GM03348 (cell line): ENCODE results near the gene LRRC27.

Source experiments
- DNase-seq: peaks from one replicate; pipeline ENCODE4 v3.0.0; 2012; ENCODE audit warnings: low spot score

Gene LRRC27

DNA sequence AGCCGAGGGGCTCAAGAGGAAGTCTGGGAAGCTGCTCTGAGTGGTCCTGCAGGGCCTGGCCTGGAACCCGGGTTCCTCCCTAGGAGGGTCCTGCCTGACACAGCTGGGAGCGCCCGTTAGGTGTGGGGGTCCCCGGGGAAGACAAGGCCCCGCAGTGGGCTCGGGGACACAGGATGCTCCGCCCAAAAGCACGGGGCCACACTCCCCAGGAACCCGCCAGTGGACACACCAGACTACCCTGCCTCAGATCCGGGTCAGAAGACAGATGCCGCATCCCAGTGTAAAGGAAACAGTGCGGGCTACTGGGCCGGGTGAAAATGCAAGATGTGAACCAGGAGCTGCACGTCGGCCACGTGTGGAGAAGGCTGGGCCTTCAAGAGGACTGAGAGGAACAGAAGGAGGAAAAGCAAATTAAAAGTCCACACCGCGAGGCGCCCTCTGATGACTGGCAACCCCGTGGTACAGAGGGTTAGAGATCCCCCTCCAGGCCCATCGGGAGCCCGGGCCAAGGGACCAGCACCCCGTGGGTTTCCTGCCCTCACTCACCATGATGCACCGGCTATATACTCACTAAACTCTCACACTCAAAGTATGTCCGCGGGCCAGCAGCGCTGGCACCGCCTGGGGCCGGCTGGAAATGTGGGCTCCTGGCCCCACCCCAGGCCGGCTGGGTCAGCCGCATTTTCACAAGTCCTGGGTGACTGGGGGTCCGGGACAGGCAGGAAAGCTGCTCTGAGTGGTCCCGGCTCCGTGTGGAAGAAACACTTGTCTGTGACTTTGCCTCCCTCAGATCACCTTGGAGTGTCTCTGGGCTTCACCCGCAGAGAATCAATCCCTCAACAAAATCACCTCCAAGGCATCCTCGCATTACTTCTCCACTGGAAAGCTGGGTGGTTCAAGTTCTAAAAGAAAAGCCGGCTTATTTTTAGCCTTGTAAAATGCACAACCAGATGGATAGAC is 30.3 kb upstream of the LRRC27 start:
- DNase-seq = no peak

DNA sequence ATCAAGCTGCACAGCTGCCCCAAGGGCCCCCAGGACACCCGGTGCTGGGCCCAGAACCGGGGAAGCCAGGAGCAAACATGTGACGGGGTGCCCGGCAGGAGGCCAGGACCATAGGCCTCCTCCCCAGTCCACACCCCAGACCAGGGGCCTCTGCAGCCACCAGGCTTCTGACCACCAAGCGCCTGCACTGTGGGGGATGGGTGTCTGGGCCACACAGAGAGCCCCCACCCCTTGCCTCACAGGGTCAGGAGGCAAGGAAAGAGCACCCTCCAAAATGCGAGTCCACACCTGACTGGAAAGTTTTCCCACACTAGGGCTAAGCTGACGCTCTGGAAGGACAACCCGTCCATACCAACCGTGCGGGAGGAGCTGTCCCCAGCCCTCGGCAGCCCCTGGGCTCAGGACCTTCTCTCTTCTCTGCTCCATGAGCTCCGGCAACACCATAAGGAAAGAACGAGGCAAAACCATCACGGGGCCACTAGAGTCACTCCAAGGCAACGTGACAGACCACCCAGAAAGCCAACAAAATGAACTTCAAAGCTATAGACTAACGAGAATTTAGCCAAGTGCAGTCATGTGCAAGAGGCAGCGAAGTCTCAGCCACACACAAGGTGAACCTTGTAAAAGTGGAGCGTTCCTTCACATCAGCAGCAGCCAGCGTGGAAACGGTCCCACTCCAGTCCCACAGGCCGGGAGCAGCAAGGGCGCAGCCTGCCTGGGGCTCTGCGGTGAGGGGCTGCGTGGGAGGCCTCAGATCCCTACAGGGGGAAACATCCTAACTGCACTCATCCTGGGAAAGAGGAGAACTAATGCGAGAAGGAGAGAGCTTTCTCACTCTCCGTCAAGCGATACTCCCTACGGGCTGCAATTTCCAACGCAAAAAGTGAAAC is 29.3 kb upstream of the LRRC27 start:
- DNase-seq = no peak

DNA sequence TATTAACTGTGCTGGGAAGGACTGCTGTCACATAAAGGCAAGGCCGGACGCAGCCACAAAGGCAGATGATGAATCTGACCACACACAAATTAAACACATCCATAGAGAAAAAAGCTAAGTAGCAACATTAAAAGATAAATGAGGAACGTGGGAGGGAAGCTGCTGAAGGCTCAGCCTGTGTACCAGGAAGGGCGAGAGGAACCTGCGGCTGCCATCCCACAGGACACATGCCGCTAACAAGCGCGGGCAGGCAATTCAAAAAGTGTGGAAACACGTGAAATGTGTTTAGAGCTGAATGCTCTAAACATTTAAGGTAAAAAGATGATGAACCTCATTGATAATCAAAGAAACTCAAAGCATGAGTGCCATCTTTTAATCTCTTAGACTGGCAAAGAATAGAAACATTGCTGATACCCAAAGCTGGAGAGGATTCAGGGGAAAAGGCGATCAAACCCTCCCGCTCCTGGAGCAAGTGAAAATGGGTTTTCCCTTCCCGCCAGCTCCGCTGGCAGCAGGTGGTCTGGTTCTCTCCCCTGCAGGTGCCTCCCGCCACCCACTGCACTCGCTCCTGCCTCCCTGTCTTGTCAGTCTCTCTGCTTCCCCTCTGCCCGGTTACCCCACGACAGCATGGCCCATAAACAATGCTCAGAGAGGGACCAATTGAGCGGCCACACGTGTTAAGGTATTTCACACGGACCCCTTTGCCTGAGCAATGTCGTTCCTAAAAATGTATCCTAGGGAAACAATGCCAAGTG is 28.5 kb upstream of the LRRC27 start:
- no peak for DNase-seq

DNA sequence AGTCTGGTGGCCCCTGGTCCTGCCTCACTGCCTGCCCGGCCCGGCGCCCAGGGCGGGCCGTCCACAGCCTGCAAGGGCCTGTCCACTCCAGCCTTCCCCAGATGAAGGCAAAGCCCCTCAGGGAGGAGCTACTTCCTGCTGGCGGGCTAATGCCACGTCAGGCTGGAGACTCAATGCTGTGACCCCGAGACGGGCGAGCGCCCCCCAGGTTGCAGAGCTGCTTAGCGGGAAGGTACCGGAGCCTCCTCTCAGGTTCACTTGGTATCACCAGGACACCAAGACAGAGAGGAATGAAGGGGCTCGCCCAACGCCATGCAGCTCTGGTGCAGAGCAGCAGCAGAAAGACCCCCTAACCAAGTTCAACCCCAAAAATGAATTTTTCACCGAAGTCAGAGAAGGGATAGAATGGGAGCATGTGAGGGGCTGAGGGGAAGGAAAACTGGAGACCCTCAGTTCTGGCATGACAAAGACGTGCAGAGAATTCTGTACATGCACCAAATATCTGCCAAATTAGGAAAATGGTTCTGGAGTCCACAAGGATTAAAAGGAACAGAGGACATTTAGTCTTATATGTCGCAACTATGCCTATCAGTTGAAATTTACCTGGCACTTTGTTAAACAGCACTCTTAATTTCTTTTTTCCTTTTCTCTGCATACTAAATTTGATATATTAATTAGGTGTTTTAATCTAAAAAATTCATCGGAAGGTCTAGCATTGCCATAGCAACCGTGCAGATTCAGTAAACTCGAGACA is 27.1 kb upstream of the LRRC27 start:
- DNase-seq = no peak

DNA sequence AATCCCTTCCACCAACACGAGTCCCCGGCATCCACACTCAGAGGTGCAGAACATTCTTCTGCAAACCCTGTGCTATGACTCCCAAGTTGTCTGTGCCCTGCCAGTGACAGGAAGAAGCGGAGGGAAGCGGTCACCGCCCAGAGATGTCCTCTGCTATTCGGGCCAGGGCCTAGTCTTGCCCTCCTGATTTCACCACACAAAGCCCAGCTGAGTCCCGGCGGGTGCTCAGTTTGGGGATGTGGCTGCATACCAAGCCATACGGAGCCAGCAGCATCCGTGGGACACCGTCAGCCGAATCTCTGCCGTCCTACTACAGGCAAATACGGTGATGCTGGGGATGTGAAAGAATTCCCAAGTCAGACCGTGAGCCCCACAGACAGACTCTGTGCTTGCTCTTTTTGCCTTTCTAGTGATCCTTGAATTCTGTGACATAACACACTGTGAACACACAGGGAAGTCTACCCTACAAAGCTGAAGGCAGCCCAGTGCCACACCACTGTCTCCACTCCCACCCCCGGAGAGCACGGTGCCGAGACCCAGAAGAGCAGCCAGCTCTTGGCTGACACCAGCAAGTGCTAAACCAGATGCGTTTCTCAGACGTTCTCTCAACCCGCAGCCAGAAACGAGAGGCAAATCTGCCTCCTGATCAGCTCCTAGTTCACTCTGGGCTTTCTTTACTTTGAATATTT is 26.2 kb upstream of the LRRC27 start:
- no peak for DNase-seq

DNA sequence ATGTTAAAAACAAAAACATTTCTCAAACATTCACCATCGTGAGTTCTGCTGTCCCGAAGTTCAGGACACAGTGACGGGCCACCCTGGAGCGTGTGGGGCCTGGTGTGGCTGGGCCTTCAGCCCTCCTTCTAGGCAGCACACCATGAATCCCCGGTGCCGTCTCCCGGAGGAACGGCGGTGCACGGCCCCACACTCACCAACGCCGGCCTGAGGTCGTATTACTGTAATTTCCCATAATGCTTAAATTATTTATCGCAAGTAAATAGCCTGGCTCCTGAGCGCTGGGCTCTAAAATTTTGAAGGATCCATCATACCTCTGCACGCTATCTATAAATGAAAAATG is 25.7 kb upstream of the LRRC27 start:
- no peak for DNase-seq

DNA sequence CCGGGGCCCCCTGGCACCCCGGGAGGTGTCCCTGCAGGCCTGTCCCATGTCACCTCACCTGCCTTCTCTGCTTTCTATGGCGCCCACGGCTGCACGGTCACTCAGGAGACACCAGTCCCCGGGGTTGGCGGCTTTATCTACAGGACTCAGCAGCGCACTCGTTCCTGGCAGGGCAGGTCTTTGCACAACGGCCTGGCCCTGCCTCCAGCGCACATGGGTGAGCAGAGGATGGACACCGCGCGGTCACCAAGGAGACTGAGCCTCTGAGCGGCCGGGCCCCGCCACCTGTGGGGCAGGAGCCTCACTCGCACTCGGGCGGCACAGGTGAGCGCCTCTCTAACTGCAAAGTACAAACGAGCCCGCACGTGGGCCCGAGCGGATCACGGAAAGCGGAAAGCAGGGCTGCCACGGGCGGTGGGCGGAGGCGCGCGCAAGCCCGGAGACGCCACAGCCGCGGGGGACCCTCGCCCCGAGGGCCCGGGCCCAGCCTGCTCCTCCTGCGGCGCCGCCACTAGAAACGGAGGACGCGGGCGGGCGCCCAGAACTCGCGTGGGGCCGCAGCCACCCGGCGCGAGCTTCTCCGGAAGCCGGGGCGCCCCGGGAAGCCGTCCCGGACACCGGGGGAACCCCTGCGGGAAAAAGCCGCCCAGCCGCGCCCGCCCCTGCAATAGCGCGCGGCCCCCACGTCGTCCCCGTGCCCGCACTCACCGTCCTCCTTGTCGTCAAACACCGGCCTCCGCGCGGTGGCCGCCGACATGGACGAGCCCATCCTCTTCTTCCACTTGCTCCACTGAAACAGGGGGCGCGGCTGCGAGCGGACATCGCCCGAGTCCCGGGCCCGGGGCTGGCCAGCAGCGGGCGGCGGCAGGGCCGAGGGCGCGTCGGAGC is 24.9 kb upstream of the LRRC27 start:
- no peak for DNase-seq

DNA sequence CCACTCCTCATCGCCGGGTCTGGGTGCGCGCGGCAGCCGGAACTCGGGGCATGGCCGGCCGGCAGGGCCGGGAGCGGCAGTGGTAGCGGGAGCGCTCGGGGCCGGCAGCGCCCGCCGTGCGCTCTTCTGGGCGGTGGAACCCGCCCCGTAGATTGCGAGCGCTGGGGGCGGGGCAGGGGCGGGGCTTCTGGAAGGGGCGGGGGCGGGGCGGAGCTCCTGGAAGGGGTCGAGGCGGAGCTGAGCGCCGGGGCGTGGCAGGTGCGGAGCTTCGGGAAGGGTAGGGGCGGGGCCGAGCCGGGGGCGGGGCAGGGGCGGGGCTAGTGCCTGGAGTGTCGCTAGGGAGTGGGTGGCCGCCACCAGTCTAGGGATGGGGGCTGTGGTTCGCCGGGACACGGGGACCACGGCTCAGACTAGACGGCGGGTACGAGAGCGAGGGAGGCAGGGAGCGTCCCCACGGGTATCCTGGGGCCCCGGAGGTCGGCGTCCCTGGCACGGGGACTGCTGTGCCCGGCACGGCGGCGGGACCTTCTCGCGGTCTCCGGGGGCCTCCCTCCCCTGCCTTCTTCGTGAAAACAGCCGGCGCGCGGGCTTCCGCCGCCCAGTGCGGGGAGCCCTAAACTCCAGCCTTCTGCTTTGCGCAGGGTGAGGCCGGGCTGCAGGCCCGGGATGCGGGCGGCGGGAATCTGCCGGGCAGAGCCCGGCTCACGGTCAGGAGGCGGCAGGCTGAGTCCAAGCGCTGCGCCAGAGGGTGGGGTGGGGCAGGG is 24.0 kb upstream of the LRRC27 start, which contains the start of gene STK32C:
Gene STK32C, minus strand, starts transcription at position 128 of the 764 bp plus-strand sequence. Its CDS starts 117 bp downstream, at position 11.
- DNase-seq = peak; percentile 100

DNA sequence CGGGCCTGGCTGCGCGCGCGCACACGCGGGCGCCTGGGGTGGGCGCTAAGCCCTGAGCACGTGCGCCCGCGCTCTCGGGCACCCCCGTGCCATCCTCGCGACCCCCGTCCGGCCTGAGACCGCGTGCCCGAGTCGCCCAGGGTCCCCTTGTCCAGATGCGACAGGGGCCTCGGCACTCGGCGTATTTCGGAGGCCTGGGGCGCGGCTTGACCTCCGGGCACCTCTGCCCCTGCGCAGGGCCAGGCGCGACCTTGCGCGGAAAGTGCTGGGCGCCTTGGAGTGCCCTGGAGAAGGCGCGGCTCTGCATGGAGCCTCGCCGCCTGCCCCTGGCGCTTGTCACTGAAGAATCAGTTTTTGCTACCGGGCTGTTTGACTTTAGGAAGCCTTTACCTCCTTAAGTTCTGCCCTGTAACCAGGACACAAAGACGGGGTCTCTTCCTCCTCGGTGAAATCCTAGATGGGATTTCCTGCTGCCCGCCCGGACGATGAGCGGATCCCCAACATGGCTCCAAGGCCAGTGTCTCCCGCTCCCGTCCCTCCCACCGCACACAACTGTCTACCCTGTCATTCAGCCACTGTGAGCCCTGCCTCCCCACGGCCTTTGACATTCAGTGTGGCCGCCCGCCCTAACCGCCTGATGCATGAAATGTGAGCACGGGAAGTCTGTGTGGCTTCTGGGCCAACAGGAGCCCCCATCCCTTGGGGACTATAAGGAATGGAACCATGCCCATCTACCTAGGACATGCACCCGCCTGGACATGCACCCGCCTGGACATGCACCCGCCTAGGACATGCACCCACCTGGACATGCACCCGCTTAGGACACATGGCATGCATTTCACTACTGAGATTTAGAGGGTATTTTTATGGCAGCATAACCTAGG is 23.2 kb upstream of the LRRC27 start:
- no peak for DNase-seq

DNA sequence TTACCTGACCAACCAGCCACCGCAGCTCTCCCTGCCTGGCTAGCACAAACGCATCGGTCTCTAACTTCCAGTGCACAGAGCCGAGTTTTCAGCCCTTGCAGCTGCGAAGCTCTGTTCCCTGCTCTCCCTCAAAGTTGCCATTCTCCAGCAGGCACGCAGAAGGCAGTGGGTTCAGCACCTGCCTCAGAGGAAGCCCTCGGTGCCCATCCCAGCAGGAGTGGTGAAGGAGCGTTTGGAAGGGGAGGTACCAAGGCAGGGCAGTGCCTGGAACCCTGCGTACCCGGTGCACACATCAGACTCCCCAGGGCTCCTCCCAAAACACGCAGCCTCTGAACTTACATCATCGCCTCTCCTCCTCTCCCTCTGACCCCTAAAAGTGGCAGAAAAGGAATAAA is 22.5 kb upstream of the LRRC27 start:
- DNase-seq = no peak

DNA sequence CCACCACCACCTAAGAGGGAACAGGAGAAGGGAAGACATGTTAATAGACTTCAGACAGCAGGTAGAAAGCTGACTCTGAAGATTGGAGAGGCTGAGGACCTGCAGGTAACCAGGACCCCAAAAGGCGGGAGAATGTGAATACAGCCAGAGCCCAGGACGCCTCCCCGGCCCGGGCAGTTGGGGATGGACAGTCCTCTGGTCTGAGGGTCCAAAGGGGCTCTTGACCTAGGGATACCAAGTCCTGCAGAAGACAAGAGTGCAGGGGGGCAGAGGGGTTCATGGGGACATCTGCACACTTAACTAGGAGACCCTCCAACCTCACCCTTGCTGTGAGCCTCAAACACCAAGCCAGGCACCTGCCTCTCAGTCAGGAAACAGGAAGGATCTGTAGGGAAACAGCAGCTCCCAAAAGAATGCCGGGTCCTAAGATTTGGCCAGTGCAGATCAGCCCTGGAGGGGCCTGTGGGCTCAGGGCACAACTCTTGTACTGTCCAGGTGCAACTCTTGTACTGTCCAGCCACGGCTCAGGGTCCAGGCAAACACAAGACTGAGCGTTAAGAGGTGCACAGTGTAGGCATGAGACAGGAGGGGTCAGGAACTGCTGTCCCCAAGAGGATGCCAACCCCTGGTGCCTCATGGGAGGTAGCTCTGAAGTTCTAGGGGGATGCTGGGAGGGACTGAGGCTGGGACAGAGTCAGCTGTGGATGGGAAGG is 22.0 kb upstream of the LRRC27 start:
- DNase-seq = no peak

DNA sequence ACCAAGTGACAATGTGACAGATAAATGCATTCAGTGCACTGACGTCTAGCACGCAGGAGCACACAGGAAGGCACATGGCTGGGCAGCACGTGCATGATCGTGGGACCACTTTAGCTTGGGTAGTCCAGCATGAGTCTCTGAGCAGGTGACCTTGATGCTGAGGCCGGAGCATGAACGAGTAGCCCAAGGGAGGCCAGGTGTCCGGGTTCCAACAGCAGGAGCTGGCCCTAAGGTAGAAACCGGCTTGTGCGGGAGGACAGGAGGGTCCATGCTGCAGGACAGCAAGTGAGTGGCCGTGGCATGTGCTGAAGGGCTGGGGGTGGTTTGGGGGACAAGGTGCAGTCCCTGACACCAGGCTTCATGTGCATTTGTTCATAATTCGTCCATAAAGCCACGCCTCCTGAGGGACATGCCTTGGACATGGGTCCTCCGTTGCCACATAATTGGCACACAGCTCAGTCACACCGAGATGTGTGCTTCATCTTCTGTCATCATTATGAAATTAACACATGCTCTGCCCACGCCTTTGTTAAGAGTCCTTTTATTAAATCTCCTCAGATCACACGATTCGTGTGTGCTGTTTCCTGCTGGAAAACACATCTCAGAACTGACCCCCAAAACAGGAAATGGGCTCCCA is 21.2 kb upstream of the LRRC27 start:
- no peak for DNase-seq

DNA sequence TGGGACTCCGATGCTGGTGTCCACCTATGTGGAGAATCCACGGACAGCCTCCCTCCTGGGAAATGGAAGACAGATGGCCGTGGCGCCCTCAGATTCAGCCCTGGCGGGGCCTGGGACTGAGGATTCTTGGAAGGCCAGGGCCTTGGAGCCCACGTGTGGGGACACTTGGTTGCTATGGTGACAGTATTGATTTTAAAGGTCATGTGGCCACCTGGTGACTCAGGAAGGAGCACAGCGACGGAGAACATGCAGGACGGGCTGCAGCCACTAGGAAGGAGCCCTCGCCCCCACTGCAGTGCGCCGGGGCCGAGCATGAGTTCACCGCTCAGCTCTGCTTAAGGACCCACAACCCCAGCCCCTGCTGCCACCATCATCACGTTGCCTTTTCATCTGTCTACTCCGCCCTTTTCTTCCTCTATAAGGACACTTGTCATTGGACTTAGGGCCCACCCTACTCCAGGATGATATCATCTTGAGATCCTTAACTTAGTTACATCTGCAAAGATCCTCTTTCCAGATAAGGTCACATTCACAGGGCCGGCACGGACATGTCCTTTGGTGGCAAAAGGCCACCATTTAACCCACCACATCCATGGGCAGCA is 20.6 kb upstream of the LRRC27 start:
- DNase-seq = no peak

DNA sequence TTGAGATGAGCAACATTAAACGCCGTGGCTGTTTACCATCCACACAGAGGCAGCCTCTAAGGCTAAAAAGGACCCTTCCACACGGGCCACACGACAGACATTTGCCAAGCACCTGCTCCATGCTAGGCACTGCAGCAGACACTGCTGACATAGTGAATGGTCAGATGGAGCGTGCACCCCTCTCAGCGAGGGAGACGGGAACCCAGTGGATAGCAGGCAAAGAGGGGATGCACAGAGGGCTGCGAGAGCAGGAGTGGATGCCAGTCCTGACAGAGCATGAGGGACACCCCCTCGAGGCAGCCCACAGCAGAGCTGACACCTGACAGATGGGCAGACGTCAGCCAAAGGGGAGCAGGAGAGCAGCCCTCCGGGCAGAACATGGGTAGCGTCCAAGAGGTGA is 18.7 kb upstream of the LRRC27 start:
- no peak for DNase-seq

DNA sequence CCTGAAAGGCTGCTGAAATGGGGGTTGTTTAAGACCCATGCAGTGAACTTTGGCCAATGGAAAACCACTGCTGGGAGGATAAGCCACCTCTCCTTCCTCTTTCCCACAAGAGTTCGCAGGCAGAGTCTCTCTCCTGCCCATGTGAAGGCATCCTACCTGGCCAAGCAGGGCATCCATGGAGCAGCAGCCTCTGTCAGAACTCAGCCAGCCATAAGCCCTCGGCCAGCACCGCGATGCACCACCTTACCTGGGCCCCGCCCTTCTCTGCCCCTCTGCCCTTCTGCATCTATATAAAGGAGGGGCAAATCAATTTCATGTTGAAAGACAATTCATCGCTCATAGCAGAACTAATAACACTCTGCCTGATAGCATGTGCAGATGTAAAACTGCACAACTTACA is 18.1 kb upstream of the LRRC27 start:
- no peak for DNase-seq

DNA sequence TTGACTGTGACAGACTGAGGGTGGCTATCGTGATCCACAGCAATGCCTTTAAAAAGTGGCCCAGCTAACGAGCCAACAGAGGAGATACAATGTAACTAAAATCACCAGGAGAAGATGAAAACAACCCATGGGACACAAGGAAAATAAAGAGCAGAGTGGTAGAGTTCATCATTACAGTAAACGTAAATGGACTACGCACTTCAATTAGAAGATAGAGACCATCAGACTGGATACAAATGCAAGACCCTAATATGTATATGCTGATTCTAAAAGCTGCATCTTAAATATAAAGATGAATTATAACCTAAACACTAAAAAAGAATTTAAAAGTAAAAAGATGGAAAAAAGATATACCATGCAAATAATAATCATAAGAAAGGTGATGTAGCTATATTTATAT is 17.7 kb upstream of the LRRC27 start:
- no peak for DNase-seq
